HG02642 (cell line): Measurements from ENCODE around the gene QSER1.
"Not testable (repeated sequence)": the region's sequence is repeated elsewhere in the genome, so short reads cannot be mapped to it uniquely, and the experiment has no call there.

Experiments
- ATAC-seq: cut with Tn5 transposase; IDR thresholded peaks from one replicate; pipeline ENCODE4 v1.9.1; 2021; ENCODE audit warnings: mild to moderate bottlenecking; ENCODE audit not compliant: unreplicated experiment, poor library complexity

The QSER1 gene

DNA sequence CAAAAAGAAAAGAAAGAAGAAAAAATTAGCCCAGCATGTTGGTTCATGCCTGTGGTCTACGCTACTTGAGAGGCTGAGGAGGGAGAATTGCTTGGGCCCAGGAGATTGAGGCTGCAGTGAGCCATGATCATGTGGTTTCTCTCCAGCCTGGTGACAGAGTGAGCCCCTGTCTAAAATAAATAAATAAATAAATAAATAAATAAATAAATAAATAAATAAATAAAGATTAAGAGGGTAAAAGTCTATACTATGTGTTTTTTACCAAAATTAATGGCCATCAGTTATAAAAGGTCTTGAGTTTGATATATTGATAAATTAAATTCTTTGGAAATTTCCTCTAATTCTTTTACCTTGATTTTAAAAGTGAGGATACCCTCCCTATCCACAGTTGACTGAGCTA is 97.9 kb downstream of the QSER1 start:
- no peak for ATAC-seq

DNA sequence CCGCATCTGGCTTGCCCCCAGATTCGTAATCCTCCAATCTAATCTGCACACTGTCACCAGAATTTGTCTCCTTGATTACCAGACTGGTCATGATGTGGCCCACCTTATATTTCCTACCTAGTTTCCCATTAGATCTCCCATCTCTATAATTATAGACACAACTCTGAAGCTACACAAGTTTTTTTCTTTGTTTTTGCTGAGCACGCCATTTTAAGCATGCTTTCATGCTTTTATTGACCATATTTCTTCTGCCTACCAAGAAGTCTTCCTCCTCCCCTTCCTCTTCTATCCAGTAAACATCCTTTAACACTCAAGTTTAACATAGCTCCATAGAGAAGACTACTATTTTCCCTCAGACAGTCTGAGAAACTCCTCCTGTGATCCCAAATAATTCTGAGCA is 98.8 kb downstream of the QSER1 start:
- ATAC-seq = no peak

DNA sequence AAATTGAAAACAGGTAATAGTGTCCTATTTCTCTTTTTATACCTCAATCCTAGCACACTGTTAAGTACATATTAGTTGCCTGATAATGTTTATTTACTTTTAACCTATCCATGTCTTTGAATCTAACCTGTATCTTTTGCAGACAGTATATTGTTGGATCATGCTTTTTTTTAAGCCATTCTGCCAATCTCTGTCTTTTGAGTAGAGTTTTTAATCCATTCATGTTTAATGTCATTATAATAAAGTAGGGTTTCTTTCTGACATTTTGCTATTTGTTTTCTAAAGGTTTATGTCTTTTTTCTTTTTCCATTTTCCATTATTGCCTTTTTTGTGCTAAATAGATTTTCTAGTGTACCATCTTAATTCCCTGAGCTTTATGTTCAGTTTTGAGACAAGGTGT is 99.3 kb downstream of the QSER1 start:
- no peak for ATAC-seq

DNA sequence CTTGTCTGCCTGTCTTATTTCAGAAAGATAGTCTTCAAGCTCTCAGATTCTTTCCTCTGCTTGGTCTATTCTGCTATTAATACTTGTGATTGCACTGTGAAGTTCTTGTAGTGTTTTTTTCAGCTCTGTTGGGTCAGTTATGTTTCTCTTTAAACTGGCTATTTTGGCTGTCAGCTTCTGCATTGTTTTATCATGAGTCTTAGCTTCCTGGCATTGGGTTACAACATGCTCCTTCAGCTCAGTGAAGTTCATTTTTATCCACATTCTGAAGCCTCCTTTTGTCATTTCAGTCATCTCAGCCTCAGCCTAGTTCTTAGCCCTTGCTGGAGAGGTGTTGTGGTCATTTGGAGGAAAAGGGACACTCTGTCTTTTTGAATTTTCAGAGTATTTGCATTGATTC is 107.6 kb downstream of the QSER1 start:
- no peak for ATAC-seq

DNA sequence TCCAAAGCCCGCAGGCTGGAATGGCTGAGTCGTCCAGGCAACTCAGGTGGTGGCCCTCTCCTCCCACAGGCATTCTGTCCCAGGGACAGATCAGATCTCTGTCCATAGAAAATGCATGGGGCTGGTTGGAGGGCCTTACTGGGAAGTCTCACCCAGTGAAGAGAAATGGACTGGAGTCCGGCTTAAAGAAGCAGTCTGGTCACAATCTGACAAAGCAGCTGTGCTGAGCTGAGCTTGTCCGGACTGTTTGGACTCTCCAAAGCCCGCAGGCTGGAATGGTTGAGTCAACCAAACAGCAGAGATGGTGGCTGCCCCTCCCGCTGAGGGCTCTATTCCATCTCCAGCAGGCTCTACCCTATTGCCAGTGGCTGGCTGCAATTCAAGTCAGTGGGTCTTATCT is 108.7 kb downstream of the QSER1 start:
- ATAC-seq = no peak

DNA sequence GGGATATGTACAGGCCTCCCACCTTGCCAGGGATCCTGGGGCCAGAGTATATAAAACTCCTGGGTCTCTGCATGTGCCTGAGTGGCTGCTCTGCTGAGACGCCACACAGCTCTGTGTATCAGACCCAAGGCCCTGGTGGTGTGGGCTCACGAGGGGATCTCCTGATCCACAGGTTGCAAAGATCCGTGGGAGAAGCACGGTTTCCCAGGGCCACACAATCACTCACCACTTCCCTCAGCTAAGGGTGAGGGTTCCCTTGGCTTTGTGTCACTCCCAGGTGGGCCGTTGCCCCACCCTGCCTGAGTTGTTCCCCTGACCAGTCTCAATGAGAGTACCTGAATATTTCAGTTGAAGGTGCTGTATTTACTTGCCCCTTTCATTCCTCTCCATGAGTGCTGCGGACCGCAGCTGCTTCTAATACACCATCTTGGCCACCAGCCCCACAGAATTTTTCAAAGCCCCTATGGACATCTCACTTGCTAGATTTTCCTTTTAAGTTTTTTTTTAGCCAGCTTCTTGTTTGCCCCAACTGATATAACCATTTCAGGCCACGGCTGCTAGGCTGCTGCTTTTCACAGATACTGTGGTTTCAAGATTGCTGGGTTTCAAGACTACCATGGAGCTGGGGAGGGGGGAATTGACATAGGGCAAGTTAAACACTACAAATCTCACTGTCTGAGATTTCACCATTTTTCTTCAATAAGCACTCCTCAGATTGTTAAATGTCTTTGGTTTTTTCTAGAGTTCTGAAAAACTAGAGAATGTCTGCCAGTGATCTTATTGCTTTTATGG is 109.3 kb downstream of the QSER1 start:
- no peak for ATAC-seq

DNA sequence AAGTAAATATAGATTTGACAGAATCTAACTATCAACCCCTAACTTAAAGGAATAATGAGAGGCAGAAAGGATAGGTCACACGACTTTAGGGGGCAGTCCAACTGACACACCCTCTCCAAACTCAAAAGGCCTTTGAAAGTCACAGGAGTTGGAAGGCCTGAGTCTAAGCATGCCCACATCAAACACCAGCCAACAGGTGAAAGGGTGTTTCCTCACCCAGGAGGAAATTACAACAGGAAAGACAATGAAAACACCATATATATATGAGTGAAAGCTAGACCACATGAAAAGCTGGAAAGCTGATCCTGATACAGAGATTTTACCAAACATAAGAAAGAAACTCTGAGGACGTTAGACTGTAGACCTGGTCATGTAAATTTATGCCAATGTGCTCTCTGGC is 112.6 kb downstream of the QSER1 start:
- ATAC-seq = no peak

DNA sequence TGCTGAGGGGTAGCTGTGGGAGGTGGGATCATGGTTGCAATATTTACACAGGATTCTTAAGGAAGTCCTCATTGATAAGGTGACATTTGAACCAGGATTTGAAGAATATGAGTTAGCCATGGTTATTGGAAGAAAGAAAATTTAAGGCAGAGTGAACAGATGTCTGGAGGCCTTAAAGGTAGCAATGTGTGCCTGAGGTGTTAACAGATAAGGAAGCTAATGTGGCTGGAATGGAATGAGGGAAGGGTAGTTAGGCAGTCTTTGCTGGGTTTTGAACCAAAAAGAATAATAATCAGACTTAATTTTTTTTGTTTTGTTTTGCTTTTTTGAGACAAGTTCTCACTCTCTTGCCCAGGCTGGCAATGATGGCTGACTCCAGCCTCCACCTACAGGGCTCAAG is 113.4 kb downstream of the QSER1 start:
- no peak for ATAC-seq

DNA sequence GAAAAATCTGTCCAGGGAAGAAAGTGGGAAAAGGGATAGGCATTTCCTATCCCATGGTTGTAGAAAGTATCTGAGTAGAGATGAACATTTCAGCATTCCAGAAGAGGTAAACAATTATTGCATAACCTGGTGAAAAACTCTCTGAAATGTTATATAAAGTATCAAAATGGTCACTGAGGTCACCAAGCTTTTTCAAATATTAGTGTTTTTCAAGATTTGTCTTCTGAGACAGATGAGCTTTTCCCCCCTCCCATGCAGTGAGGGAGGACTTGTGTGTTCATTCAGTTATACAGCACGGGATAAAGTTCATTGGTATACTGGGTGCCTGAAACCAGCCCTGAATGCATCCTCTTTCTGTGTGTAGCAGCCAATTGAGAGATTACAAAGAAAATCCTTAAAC is 121.1 kb downstream of the QSER1 start:
- ATAC-seq = no peak

DNA sequence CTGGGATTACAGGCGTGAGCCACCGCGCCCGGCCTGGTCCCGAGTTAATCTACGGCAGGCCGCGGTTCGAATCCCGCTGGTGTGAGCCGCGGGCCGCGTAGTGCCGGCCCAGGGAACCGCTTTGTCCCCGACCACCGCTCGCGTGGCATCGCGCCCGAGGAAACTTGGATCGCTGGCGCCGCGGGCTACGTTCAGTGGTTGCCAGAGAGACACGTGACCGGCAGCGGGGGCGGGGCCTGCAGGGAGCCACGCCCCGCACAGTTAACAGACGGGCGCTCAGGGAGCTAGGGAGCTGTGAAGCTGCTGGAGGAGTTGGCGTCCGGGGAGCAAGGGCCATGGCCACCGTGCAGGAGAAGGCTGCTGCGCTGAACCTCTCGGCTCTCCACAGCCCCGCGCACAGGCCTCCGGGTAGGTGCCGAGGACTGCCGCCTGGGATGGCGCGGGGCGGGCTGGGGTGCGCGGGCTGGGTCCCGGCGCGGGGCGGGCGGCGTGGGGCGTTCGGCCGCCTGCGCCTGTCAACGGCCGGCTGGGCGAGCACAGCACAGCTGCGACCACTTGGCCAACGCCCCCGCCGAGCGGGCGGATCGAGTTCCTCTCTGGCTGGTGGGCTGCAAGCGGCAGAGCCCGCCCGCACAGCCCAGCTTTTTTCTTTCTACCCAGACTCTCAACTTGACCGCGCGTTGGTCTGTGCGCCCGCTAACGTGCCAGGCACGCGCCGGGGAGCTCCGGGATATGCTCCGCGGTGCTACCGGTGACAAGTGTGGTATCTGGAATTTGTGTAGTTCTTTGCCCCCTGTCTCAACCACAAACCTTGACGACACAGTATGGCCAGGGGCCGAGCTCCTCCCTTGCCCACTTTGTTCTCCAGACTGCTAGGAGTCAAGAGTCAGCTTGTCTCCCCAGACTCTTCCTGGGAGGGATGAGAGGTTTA is 123.3 kb downstream of the QSER1 start, which contains the start of gene DEPDC7:
TSS of gene DEPDC7 (plus strand) at position 258 of the 931 bp plus-strand sequence. CDS start at position 336, 78 bp downstream.
- peak; percentile 77 for ATAC-seq

DNA sequence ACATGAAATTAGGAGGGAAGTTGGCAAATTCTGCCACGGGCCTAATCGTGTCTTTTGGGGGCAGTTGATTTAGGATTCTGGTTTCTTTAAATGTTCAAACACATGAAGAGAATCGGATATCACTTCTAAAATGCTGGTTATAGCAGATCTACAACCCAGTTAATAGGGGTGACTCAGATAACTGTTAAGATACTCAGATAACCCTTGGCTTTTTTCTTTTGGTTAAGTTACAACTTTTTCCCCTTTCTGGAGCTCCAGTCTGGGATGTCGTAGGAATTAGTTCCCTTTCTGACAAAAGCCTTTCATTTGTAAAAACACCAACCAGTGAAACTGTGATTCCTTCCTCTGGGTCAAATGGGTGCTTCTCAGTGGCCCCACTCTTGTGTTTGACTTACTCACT is 124.0 kb downstream of the QSER1 start:
- ATAC-seq = no peak

DNA sequence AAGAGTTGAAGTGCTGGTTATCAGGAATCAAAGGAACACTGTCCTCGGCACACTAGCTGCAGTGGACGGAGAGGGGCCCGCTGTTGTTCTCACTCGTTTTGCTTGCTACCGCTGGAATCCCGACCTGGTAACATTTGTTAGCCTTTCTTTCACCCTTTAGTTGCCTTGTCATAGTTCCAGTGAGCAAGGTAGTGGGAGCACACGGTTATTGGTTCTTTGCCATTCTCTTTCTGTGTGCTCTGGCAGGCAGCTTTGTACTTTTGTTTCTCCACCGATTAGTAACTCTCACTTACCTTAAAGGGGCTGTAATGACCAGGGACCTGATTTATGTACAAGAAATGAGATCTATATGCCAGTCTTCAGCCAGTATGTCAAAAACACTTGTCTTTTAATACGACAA is 124.9 kb downstream of the QSER1 start:
- no peak for ATAC-seq

DNA sequence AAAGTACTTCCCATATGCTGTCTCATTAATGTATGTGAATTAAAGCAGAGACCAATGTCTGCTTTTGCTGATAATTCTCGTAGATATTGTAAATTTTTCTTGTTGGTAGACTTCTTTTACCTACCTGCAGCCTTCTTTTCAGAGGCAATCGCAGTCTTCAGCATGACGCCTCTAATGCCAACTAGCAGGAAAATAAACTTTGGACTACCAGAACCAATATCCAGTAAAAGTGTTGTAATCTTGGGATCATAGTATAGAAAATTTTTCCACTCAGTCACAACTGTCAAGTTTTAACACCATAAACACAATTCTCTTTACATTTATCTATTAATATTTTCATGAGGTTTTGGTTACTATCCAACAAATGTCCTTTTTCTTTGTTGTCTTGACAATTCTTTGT is 125.4 kb downstream of the QSER1 start:
- ATAC-seq = no peak

DNA sequence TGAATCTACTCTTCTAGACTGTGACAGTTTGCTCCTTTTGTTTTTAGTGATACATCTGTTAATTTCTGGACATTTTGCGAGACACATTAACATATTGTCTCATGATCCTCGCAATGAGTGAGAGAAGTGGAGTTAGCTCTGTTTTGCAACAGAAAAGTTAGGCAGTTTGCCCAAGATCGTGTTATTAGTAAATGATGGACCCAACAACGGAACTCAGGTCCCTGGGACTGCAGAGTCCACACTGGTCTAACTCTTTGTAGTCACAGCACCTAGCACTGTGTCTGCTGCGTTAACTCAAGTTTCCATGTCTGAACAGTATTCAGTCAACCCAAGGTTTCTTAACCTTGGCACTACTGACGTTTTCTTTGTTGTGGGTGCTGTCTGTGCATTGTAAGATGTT is 126.2 kb downstream of the QSER1 start:
- no peak for ATAC-seq

DNA sequence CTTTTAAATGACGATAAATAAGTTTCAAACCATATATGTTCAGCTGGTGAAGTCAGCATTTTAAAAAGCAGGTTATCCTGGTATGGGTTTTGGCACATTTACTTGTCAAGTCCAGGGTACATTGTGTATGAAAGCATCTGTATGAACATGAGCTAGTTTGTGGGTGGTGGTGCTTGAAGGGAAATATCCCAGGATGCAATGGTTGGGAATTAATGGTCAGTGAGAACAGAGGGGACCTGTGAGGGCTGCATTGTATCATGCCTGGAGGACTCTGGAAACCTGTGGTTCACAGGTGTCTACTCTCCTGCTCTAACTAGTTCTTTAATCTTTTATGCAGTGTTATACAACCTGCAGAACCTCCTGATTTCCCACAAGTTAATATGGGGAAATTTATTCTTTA is 128.9 kb downstream of the QSER1 start:
- ATAC-seq = no peak

DNA sequence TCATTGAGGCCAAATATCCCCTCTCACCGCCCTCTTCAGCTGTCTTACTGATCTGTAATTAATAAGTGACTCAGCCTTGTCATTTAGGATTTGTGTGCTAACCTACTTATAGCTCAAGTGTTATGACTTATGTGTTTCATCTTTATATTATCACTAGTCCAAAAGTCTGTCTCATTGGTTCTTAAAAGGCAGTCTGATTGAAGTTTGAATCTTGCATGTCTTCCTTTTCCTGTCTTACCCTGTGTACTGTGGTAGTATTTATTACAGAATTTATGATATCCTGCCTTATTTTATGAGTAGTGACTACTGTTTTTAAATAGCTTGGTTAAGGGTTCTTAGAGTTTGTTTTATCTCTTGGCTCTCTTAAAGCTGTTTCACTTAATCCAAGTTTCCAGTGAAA is 129.3 kb downstream of the QSER1 start:
- no peak for ATAC-seq

DNA sequence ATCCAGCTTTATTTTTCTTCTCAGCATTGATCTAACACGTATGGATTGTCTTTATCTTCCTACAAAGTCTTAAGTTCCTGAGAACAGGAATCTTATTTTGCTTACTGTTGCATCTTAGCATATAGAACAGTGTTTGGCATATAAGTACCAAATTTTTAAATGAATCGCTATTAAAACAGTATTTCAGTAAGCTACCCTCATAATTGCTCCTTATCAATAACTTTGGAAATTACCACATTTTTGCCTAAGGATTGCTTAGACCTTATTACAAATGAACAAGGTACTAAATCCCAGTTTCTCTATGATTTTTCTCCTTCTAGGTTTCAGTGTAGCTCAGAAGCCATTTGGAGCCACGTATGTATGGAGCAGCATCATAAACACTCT is 132.7 kb downstream of the QSER1 start:
- ATAC-seq = no peak

DNA sequence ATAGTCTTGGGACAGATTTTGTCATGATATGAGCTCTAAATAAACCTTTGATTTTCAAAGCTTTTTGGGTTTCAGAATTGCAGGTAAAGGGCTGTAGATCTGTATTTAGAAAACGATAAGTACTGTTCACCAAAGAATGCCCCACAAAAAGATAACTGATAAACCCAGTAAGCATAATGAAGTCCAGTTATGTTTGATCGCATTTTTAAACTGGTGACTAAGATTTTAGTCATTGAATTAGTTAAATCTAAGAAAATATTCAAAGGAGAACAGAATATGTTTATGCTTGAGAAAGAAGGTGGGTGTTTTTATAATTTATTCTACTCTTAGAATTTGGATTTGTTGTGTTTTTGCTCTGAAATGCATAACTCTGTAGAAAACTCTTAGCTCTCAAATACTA is 134.6 kb downstream of the QSER1 start:
- ATAC-seq = no peak

DNA sequence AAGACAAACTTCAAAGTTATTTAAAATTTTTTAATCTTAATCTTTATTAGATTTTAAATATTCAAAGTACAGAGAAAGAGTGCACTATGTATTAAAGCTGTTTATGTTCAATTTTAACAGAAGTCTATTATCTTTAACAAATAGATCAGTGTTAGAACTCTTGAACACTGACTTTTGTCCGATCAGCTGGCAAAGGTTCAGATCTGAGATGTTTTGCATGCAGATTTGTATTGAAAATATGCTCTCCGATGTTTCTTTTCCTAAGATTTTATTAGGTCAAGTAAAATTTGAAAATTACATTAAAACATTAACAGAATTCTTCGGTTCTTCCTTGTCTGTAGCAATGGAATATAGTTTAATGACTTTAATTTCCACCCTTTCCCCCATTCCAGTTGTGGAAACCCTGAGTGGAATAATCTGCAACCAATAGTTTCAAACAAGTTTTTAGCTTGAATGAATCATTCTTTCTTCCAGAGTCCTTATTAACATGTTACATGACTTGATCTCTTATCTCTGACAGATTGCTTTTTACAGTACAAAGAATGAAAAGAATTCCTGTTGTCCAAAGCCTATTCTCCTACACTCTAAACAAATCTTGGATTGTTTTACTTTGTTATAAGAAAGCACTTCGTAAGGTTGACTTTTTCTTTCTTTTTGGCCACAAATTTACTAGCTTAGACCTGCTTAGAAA is 135.4 kb downstream of the QSER1 start:
- no peak for ATAC-seq

DNA sequence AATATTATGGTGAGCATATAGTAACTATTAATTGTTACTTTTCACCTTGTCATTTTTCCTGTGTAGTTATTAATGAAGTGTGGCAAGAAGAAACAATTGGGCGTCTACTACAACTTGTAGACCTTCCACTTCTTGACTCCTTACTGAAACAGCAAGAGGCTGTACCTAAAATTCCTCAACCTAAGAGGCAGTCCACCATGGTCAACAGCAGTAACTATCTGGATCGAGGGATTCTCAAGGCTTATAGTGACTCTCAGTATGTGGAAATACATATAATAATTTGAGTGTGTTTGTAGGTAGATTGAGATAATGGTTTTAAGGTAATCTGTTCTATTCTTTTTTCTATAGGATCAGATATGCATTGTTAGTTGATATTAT is 135.9 kb downstream of the QSER1 start:
- ATAC-seq = no peak

DNA sequence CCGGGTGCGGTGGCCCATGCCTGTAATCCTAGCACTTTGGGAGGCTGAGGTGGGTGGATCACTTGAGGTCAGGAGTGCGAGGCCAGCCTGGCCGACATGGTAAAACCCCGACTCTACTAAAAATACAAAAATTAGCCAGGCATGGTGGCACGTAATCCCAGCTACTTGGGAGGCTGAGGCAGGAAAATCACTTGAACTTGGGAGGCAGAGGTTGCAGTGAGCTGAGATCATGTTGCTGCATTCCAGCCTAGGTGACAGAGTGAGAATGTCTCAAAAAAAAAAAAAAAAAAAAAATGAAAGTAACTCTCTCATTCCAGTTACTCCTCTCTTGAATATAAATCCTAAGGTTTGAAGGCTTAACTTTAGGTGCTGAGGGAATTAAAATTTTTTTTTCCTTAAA is 136.6 kb downstream of the QSER1 start:
- ATAC-seq = not testable (repeated sequence)
